Fibroblast of lung (primary cell): ENCODE measurements around the gene CRACDL.

Experiments used
- EZH2 ChIP-seq: IDR thresholded peaks from 2 replicates; pipeline ENCODE4 v1.5.1; 2012; ENCODE audit warnings: low read length, control low read depth, mild to moderate bottlenecking; ENCODE audit errors: missing control alignments
- TF ChIP-seq, protein P1 (sequence below), 2 donors: IDR thresholded peaks in 1 of 2; conservative IDR thresholded peaks in 1 of 2; 1 replicate in 1 of 2; 2 replicates in 1 of 2; pipeline ENCODE4 v1.5.1; 2011 to 2012; ENCODE audit warnings: low read length in 2 of 2, control low read depth in 1 of 2, inconsistent platforms in 1 of 2, low read depth in 1 of 2, mild to moderate bottlenecking in 1 of 2

DNA sequence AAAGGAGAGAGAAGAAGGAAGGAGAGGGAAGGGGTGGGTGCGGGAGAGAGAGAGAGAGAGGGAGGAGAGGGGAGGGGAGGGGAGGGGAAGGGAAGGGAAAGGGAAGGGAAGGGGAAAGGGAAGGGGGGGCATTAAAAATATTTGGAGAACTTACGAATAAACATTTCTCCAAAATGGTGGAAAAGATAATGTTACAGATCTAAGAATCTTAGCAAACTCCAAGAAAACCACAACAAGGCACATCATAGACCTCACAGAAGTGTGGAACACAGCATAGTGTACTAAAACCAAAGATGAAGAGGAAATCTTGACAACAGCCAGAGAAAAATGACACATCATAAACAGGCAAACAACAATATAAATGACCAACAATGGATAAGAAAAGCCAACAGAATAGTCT is 83.1 kb downstream of the CRACDL start:
- TF ChIP-seq, protein P1, sequence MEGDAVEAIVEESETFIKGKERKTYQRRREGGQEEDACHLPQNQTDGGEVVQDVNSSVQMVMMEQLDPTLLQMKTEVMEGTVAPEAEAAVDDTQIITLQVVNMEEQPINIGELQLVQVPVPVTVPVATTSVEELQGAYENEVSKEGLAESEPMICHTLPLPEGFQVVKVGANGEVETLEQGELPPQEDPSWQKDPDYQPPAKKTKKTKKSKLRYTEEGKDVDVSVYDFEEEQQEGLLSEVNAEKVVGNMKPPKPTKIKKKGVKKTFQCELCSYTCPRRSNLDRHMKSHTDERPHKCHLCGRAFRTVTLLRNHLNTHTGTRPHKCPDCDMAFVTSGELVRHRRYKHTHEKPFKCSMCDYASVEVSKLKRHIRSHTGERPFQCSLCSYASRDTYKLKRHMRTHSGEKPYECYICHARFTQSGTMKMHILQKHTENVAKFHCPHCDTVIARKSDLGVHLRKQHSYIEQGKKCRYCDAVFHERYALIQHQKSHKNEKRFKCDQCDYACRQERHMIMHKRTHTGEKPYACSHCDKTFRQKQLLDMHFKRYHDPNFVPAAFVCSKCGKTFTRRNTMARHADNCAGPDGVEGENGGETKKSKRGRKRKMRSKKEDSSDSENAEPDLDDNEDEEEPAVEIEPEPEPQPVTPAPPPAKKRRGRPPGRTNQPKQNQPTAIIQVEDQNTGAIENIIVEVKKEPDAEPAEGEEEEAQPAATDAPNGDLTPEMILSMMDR (conservative IDR thresholded peaks at IDR 0.05 in 1 of 2, IDR thresholded peaks at IDR 0.05 in 1 of 2; ENCODE audit: low read depth in 1 of 2, low read length in 2 of 2): no peak
- TF ChIP-seq EZH2: no peak
